GM12878 (cell line): ENCODE results near the gene C15orf39. TPM values are rescaled to one million over a fixed set of nuclear protein-coding genes. Genes with fewer than 3 reads are reported as not detected.

Experiments used
- CBX5 ChIP-seq: sonication (generic); IDR thresholded peaks from 2 replicates; pipeline ENCODE4 v1.6.1; 2016; ENCODE audit warnings: low read depth, moderate library complexity, mild to moderate bottlenecking, inconsistent platforms
- FOXM1 ChIP-seq: IDR thresholded peaks from 2 replicates; pipeline ENCODE4 v1.6.1; 2012; ENCODE audit warnings: low read depth, mild to moderate bottlenecking, inconsistent platforms, low read length, moderate library complexity
- POLR2AphosphoS2 ChIP-seq: IDR thresholded peaks from 2 replicates; pipeline ENCODE4 v1.6.1; 2011; ENCODE audit warnings: low read depth, mild to moderate bottlenecking, low read length, improper control_type of control experiment, moderate library complexity
- SMAD1 ChIP-seq: fragments of 450-650 bp; IDR thresholded peaks from 2 replicates; pipeline ENCODE4 v1.6.1; 2018; ENCODE audit warnings: mild to moderate bottlenecking, low read depth; ENCODE audit not compliant: partially characterized antibody
- TCF12 ChIP-seq: IDR thresholded peaks from 2 replicates; pipeline ENCODE4 v1.6.1; 2011; ENCODE audit warnings: low read depth, mild to moderate bottlenecking, low read length
- ZBTB33 ChIP-seq: fragments of 450-650 bp; IDR thresholded peaks from 2 replicates; pipeline ENCODE4 v1.6.1; 2017; ENCODE audit warnings: mild to moderate bottlenecking
- ZBTB40 ChIP-seq: fragments of 450-650 bp; IDR thresholded peaks from 2 replicates; pipeline ENCODE4 v1.6.1; 2016; ENCODE audit warnings: mild to moderate bottlenecking, moderate library complexity, borderline replicate concordance
- ZZZ3 ChIP-seq: IDR thresholded peaks from 2 replicates; pipeline ENCODE4 v1.6.1; 2011; ENCODE audit warnings: low read depth; ENCODE audit not compliant: control insufficient read depth, insufficient read length
- polyA plus RNA-seq, 11 experiments: library from polyadenylated mRNA; depleted of rRNA in 4 of 11; unstranded in 6 of 11; stranded (reverse) in 5 of 11; fragments of >200 nt; fragmentation: Nextera tagmentation in 4 of 11; fragmentation: Illumina TruSeq in 1 of 11; extraction: Ambion mirVana in 4 of 11; extraction: Trizol in 1 of 11; gene quantifications; 1 replicate in 1 of 11; 2 replicates in 10 of 11; pipeline versions ENCODE4 v1.2.1 to v1.2.3, GENCODE V29; 2011 to 2016; ENCODE audit warnings: inconsistent platforms in 2 of 11, missing spikeins in 2 of 11, low read depth in 1 of 11
- total RNA-seq, 4 experiments: library from RNA; depleted of rRNA in 3 of 4; stranded (reverse); fragments of >200 nt in 3 of 4; fragmentation: Illumina TruSeq in 1 of 4; extraction: Trizol in 1 of 4; gene quantifications; 2 replicates each; pipeline versions ENCODE4 v1.2.1 to v1.2.3, GENCODE V29; 2013 to 2021

Gene C15orf39
- total and polyA plus RNA-seq, 10 of the 15 experiments (the other 5 are each of a cell fraction or from before 2014, with no cell fraction given) = 2.3 to 139 (median 33.0) TPM

GRCh38 chr15:75178938-75179745 is 22.5 kb upstream of the C15orf39 start (continued):
- TF ChIP-seq ZBTB40 = no peak
- TF ChIP-seq CBX5 = no peak
- TF ChIP-seq TCF12 = no peak
- no peak for TF ChIP-seq FOXM1
- no peak for TF ChIP-seq SMAD1
- TF ChIP-seq POLR2AphosphoS2 = no peak
- no peak for TF ChIP-seq ZZZ3
- no peak for TF ChIP-seq ZBTB33
